ENCODE data around the gene DIAPH1. TPM values are rescaled to one million over a fixed set of nuclear protein-coding genes. Genes with fewer than 3 reads are reported as not detected.

The DIAPH1 gene
- total RNA-seq, 1 experiment from 2014 or later: 142 TPM

DNA sequence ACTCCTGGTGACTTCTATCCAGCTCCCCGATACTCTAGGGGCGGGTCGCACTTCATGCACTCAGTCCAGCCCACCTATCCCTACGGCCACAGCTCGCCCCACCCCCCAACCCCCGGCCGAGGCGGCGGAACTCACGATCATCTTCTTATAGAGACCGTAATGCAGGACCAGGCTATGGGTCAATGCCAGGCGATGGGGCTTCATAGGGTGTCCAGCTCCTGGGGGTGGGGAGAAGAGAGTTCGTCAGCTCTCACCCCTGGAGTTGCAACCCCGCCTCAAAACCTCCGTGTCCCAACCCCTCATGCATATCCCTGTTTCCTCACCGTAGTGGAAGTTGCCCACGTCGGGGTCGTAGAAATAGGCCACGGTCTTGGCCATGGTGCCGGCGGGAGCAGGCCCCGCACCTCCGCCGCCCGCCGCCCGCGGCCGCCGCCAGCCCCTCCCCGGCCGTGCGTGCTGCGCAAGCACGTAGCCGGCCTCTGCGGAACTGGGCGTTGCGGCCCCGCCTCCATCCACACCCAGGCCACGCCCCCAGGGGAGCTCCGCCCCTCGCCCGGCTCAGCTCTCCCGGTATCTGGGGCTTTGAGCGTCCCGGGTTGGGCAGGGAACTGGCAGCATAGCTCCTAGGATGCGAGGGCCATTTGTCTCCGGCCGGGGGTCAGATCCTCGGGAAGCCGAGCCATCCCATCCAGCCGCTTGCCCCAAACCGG lies 17.8 kb upstream of the DIAPH1 start, which contains the start of the genes HDAC3 and RELL2:
Gene HDAC3, minus strand, starts transcription at position 437 of the 710 bp plus-strand sequence. Its CDS starts 59 bp downstream, at position 378.
Gene RELL2, plus strand, starts transcription at position 585 of the 710 bp plus-strand sequence. CDS start 1,229 bp downstream, outside the sequence.
- intact Hi-C loops (cut with micrococcal nuclease): loop anchor here (1.0 kb wide), 1 partner anchor 17 kb away; no protein-coding TSS in a partner anchor
- POLR2A ChIA-PET: interaction anchor here (0.5 to 2.0 kb wide), 6 partner anchors 13 to 73 kb away, joined by 3 to 14 read pairs (median 6); partner anchors contain the start of genes DIAPH1 and FCHSD1

DNA sequence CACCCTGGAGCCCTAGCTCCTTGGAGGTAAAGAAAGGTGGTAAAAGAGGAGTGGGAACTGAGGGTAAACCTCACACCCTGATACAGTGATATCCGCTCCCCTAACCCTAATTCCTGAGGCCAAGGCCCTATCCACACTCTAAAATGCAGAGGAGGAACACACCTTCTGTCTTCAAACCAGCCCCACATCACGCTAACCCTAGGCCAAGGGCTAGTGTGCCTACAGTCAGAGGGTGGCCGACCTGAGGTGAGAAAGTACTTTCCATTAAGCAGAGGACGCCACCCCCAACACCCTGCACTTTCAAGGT lies 17.3 kb upstream of the DIAPH1 start:
- peak overlapping the region; percentile 76 for H3K9ac ChIP-seq (ENCODE audit: low read length)
- no peaks in the 10 kb centered on the region for H3K9me3 ChIP-seq (ENCODE audit: control insufficient read depth in 1 of 2, insufficient read depth in 1 of 2, low read depth in 1 of 2, low read length in 2 of 2)
- no TSS peak for BruUV-seq (replicated peaks)
- peaks cover 5 to 25% of the 10 kb centered on the region in 2 experiments for H3K4me1 ChIP-seq (ENCODE audit: control insufficient read depth in 1 of 2, insufficient read depth in 2 of 2, low read length in 2 of 2)
- ATAC-seq: no peak
- ChIA-PET CTCF (interaction anchor here (1.3 to 3.5 kb wide), 4 partner anchors 17 to 325 kb away, joined by 3 to 35 read pairs (median 15); partner anchors contain the start of gene DIAPH1), POLR2A (interaction anchor here (1.3 to 2.0 kb wide), 2 partner anchors 17 to 72 kb away, joined by 3 to 14 read pairs; partner anchors contain the start of gene DIAPH1), RAD21 (ENCODE audit: low non-redundant PET in 1 of 2, low total read pairs in 2 of 2, uncharacterized antibody in 2 of 2, unreplicated experiment in 2 of 2) (interaction anchor here in 1 of 2 experiments (1.0 kb wide), 1 partner anchor 266 kb away, joined by 3 read pairs; no protein-coding TSS in a partner anchor)
- H2AFZ ChIP-seq (ENCODE audit: low read depth, low read length, poor library complexity, severe bottlenecking): no peak overlapping the region
- H3K27me3 ChIP-seq (ENCODE audit: insufficient read depth, low read length): no peaks in the 10 kb centered on the region
- H3K79me2 ChIP-seq (ENCODE audit: insufficient read depth, low read length): peaks cover 54% of the 10 kb centered on the region
- intact Hi-C loops (cut with micrococcal nuclease): loop anchor here (1.0 kb wide), 1 partner anchor 17 kb away; no protein-coding TSS in a partner anchor
- H3K36me3 ChIP-seq (ENCODE audit: control insufficient read depth in 1 of 2, insufficient read depth in 2 of 2, low read length in 2 of 2): peaks cover 7 to 10% of the 10 kb centered on the region in 2 experiments; a peak in 1 of 4 replicates
- peak overlapping the region; percentile 62; the same call in 1 of the 2 replicates for H3K27ac ChIP-seq (ENCODE audit: low read depth, low read length)
- no peak for DNase-seq (ENCODE audit: low read depth, low spot score)
- H3K4me2 ChIP-seq (ENCODE audit: low read length): peak overlapping the region; percentile 98
- no peaks in the 10 kb centered on the region for H3K9me2 ChIP-seq (ENCODE audit: insufficient read depth)
- H4K20me1 ChIP-seq (ENCODE audit: insufficient read depth): no peaks in the 10 kb centered on the region
- peak overlapping the region; percentile 78 to 96 for H3K4me3 ChIP-seq (replicated peaks in 1 of 2; ENCODE audit: low read depth in 1 of 2, low read length in 2 of 2)
- TF ChIP-seq SRF (IDR thresholded peaks at IDR 0.05; ENCODE audit: low read depth) (no peak), ELF1 (IDR thresholded peaks at IDR 0.05; ENCODE audit: borderline replicate concordance, low read depth) (no peak), CEBPB (IDR thresholded peaks at IDR 0.05; ENCODE audit: low read depth) (no peak), YY1 (IDR thresholded peaks at IDR 0.05; ENCODE audit: extremely low read depth, insufficient replicate concordance, low read depth, low read length) (no peak), FOSL1 (IDR thresholded peaks at IDR 0.05; ENCODE audit: low read depth) (no peak), CBX3 (IDR thresholded peaks at IDR 0.05; ENCODE audit: low read depth) (no peak), ZFX (IDR thresholded peaks at IDR 0.05) (no peak), RAD21 (IDR thresholded peaks at IDR 0.05; ENCODE audit: low read depth) (no peak), MAX (IDR thresholded peaks at IDR 0.05) (no peak), SIN3A (IDR thresholded peaks at IDR 0.05; ENCODE audit: low read depth) (no peak), EGR1 (IDR thresholded peaks at IDR 0.05; ENCODE audit: low read depth) (no peak), EZH2phosphoT487 (IDR thresholded peaks at IDR 0.05; ENCODE audit: borderline replicate concordance) (no peak), JUND (IDR thresholded peaks at IDR 0.05) (no peak)
- TF ChIP-seq, protein P1, sequence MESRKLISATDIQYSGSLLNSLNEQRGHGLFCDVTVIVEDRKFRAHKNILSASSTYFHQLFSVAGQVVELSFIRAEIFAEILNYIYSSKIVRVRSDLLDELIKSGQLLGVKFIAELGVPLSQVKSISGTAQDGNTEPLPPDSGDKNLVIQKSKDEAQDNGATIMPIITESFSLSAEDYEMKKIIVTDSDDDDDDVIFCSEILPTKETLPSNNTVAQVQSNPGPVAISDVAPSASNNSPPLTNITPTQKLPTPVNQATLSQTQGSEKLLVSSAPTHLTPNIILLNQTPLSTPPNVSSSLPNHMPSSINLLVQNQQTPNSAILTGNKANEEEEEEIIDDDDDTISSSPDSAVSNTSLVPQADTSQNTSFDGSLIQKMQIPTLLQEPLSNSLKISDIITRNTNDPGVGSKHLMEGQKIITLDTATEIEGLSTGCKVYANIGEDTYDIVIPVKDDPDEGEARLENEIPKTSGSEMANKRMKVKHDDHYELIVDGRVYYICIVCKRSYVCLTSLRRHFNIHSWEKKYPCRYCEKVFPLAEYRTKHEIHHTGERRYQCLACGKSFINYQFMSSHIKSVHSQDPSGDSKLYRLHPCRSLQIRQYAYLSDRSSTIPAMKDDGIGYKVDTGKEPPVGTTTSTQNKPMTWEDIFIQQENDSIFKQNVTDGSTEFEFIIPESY (IDR thresholded peaks at IDR 0.05; ENCODE audit: extremely low read depth, insufficient replicate concordance, low read length): no peak

More for the DNA sequence above, 17.8 kb upstream of the DIAPH1 start, which contains the start of the genes HDAC3 and RELL2:
- H3K4me2 ChIP-seq (ENCODE audit: low read length): peak within 1 kb of the TSS; percentile 98
- peaks cover 6 to 30% of the 10 kb centered on the region in 2 experiments for H3K4me1 ChIP-seq (ENCODE audit: control insufficient read depth in 1 of 2, insufficient read depth in 2 of 2, low read length in 2 of 2)
- BruUV-seq (replicated peaks): TSS peak; percentile 53
- peaks cover 4 to 8% of the 10 kb centered on the region in 2 experiments; a peak in 1 of 4 replicates for H3K36me3 ChIP-seq (ENCODE audit: control insufficient read depth in 1 of 2, insufficient read depth in 2 of 2, low read length in 2 of 2)
- ChIA-PET RAD21 (ENCODE audit: low non-redundant PET in 1 of 2, low total read pairs in 2 of 2, uncharacterized antibody in 2 of 2, unreplicated experiment in 2 of 2) (interaction anchor here (0.5 to 1.8 kb wide), 5 partner anchors 18 to 332 kb away, joined by 3 to 9 read pairs (median 4); partner anchors contain the start of genes DIAPH1 (in 2 of the 2) and RNF14 (in 1 of the 2)), CTCF (interaction anchor here (1.0 to 3.5 kb wide), 7 partner anchors 17 to 325 kb away, joined by 3 to 35 read pairs (median 5); partner anchors contain the start of genes DIAPH1 and PCDHGA10)
- peak within 1 kb of the TSS; percentile 78 to 96 for H3K4me3 ChIP-seq (replicated peaks in 1 of 2; ENCODE audit: low read depth in 1 of 2, low read length in 2 of 2)
- H4K20me1 ChIP-seq (ENCODE audit: insufficient read depth): no peaks in the 10 kb centered on the region
- peaks cover 48% of the 10 kb centered on the region for H3K79me2 ChIP-seq (ENCODE audit: insufficient read depth, low read length)
- peak within 1 kb of the TSS; percentile 76 for H3K9ac ChIP-seq (ENCODE audit: low read length)
- peak; percentile 82 for TF ChIP-seq ZFX (IDR thresholded peaks at IDR 0.05)
- TF ChIP-seq MAX (IDR thresholded peaks at IDR 0.05): no peak
- TF ChIP-seq POLR2AphosphoS5 (IDR thresholded peaks at IDR 0.05; ENCODE audit: low read depth, low read length): peak; percentile 96
- peak; percentile 67 for TF ChIP-seq POLR2A (IDR thresholded peaks at IDR 0.05; ENCODE audit: borderline replicate concordance, extremely low read depth, insufficient read depth, insufficient read length)
- no peak for TF ChIP-seq YY1 (IDR thresholded peaks at IDR 0.05; ENCODE audit: extremely low read depth, insufficient replicate concordance, low read depth, low read length)
- TF ChIP-seq FOSL1 (IDR thresholded peaks at IDR 0.05; ENCODE audit: low read depth): no peak
- peak within 1 kb of the TSS; percentile 62 for H3K27ac ChIP-seq (ENCODE audit: low read depth, low read length)
- no peaks in the 10 kb centered on the region for H3K27me3 ChIP-seq (ENCODE audit: insufficient read depth, low read length)
- no peaks in the 10 kb centered on the region for H3K9me2 ChIP-seq (ENCODE audit: insufficient read depth)
- peak; percentile 82 for ATAC-seq
- no peaks in the 10 kb centered on the region for H3K9me3 ChIP-seq (ENCODE audit: control insufficient read depth in 1 of 2, insufficient read depth in 1 of 2, low read depth in 1 of 2, low read length in 2 of 2)
- peak; percentile 68 for DNase-seq (ENCODE audit: low read depth, low spot score)
- H2AFZ ChIP-seq (ENCODE audit: low read depth, low read length, poor library complexity, severe bottlenecking): peak within 1 kb of the TSS; percentile 9

Data from HCT116 (cell line).